Esophagus muscularis mucosa (tissue), 4 donors: ENCODE measurements around the gene IDE. TPM values are rescaled to one million over a fixed set of nuclear protein-coding genes. Genes with fewer than 3 reads are reported as not detected.
A peak's percentile ranks its signal among the peaks of the same experiment; 100 is the strongest.

Experiments used
- DNase-seq: peaks from one replicate; pipeline ENCODE4 v3.0.0-alpha.2; 2017; ENCODE audit errors: extremely low spot score
- H3K27ac ChIP-seq, 4 donors: fragments of 200-600 bp; sonication (generic); replicated peaks in 1 of 4; 1 replicate in 3 of 4; 2 replicates in 1 of 4; pipeline ENCODE4 v1.5.1; 2016 to 2019; ENCODE audit warnings: mild to moderate bottlenecking in 1 of 4
- H3K27me3 ChIP-seq, 4 donors: fragments of 200-600 bp; sonication (generic); one replicate each; pipeline versions ENCODE4 v1.5.1 to v1.6.0; 2016 to 2019
- H3K36me3 ChIP-seq, 4 donors: fragments of 200-600 bp; sonication (generic); one replicate each; pipeline ENCODE4 v1.5.1; 2016 to 2019
- H3K4me1 ChIP-seq, 4 donors: fragments of 200-600 bp; sonication (generic); one replicate each; pipeline ENCODE4 v1.5.1; 2016 to 2019
- H3K4me3 ChIP-seq, 4 donors: fragments of 200-600 bp; sonication (generic); 1 replicate in 2 of 4; 2 replicates in 2 of 4; pipeline ENCODE4 v1.5.1; 2016 to 2019; ENCODE audit warnings: mild to moderate bottlenecking in 4 of 4, moderate library complexity in 1 of 4
- H3K9me3 ChIP-seq, 4 donors: fragments of 200-600 bp; sonication (generic); 1 replicate in 3 of 4; 2 replicates in 1 of 4; pipeline ENCODE4 v1.5.1; 2016 to 2019
- EP300 ChIP-seq: sonication (generic); formaldehyde crosslinking; IDR thresholded peaks from one replicate; pipeline ENCODE4 v1.6.1; 2017; ENCODE audit warnings: antibody characterized with exemption
- POLR2A ChIP-seq: fragments of 450-650 bp; IDR thresholded peaks from one replicate; pipeline ENCODE4 v1.6.1; 2017; ENCODE audit warnings: antibody characterized with exemption, moderate library complexity, mild to moderate bottlenecking, low read depth
- POLR2AphosphoS5 ChIP-seq, 2 donors: sonication (generic); formaldehyde crosslinking; IDR thresholded peaks; one replicate each; pipeline ENCODE4 v1.6.1; 2017; ENCODE audit warnings: antibody characterized with exemption in 2 of 2
- WGBS: methylation state at CpG from one replicate; pipeline ENCODE4 v1.1.5; 2018; 5-methylcytosine and 5-hydroxymethylcytosine counted together
- intact Hi-C: fragments of 100-400 bp; cut with DNase I; formaldehyde crosslinking; loops from one replicate; pipeline ENCODE4 v1.15.1; 2023
- total RNA-seq, 4 donors: library from RNA; depleted of rRNA; stranded (reverse); fragments of >200 nt; gene quantifications; one replicate each; pipeline versions ENCODE4 v1.1.0 to v1.2.1, GENCODE V29; 2016
- TF ChIP-seq, protein P1 (sequence below), 3 experiments: fragments of 200-600 bp in 2 of 3; fragments of 450-650 bp in 1 of 3; sonication (generic) in 2 of 3; IDR thresholded peaks; one replicate each; pipeline ENCODE4 v1.5.1; 2017 to 2019; ENCODE audit warnings: antibody characterized with exemption in 3 of 3, mild to moderate bottlenecking in 2 of 3, moderate library complexity in 1 of 3

The IDE gene
- total RNA-seq, 4 donors from 2014 or later: 27.0 to 33.1 (median 30.7) TPM

- Histone ChIP-seq H3K27me3 (no peaks in the 10 kb centered on the region), H3K27ac (no peak overlapping the region), H3K4me1 (no peaks in the 10 kb centered on the region), H3K36me3 (peaks cover 27 to 54% (median 42%) of the 10 kb centered on the region in 4 donors), H3K9me3 (no peaks in the 10 kb centered on the region), H3K4me3 (no peak overlapping the region)
- DNase-seq: no peak
- TF ChIP-seq POLR2AphosphoS5 (IDR thresholded peaks at IDR 0.05): no peak
- no peak for TF ChIP-seq POLR2A
- TF ChIP-seq, protein P1, sequence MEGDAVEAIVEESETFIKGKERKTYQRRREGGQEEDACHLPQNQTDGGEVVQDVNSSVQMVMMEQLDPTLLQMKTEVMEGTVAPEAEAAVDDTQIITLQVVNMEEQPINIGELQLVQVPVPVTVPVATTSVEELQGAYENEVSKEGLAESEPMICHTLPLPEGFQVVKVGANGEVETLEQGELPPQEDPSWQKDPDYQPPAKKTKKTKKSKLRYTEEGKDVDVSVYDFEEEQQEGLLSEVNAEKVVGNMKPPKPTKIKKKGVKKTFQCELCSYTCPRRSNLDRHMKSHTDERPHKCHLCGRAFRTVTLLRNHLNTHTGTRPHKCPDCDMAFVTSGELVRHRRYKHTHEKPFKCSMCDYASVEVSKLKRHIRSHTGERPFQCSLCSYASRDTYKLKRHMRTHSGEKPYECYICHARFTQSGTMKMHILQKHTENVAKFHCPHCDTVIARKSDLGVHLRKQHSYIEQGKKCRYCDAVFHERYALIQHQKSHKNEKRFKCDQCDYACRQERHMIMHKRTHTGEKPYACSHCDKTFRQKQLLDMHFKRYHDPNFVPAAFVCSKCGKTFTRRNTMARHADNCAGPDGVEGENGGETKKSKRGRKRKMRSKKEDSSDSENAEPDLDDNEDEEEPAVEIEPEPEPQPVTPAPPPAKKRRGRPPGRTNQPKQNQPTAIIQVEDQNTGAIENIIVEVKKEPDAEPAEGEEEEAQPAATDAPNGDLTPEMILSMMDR (IDR thresholded peaks at IDR 0.05): no peak
- no peak for TF ChIP-seq EP300
- WGBS: 87% methylated on average over 11 of the region's 11 CpGs
- intact Hi-C loops: no loop called here
Measured at GRCh38 chr10:92527716-92528115, 46.2 kb downstream of the IDE start.

- Histone ChIP-seq H3K9me3 (no peaks in the 10 kb centered on the region), H3K27ac (no peak overlapping the region), H3K4me3 (no peak overlapping the region), H3K36me3 (peaks cover 6 to 34% (median 15%) of the 10 kb centered on the region in 4 donors), H3K4me1 (no peaks in the 10 kb centered on the region), H3K27me3 (no peaks in the 10 kb centered on the region)
- DNase-seq: no peak
- intact Hi-C loops: no loop called here
- TF ChIP-seq POLR2AphosphoS5 (IDR thresholded peaks at IDR 0.05) (no peak), POLR2A (no peak), EP300 (no peak)
- TF ChIP-seq, protein P1 (IDR thresholded peaks at IDR 0.05): no peak
- 96% methylated on average over 3 of the region's 3 CpGs for WGBS
Measured at GRCh38 chr10:92523639-92524038, 50.3 kb downstream of the IDE start.

DNA sequence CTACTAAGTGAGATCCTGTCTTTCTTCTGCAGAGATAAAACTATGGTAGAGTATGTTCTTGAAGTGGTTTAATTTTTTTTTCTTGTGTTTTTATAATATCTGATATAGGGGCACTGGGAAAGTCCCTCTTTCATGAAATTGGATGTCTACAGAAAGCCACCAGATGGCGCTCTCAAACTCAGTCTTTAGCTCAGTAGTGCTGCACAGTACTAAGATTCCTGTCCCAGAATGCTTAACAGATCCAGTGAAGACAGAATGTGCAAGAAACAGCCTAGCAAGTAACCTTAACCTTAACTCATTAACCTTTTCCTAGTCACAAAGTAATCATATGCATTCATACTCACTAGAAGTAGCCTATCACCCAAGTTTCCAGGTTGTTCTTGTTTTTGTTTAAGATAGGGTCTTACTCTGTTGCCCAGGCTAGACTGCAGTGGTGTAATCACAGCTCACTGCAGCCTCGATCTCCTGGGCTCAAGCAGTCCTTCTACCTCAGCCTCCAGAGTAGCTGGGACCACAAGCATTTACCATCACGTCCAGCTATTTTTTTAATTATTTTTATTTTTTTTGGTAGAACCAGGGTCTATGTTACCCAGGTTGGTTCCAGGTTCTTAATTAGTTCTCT lies 56.7 kb downstream of the IDE start:
- H3K27me3 ChIP-seq: no peaks in the 10 kb centered on the region
- intact Hi-C loops: loop anchor here (1.0 to 10.0 kb wide), 2 partner anchors 57 to 368 kb away; partner anchors contain the start of gene IDE
- no peak for DNase-seq
- no peak overlapping the region for H3K4me3 ChIP-seq
- H3K9me3 ChIP-seq: no peaks in the 10 kb centered on the region
- peaks cover 0 to 2% (median 0%) of the 10 kb centered on the region in 4 donors for H3K4me1 ChIP-seq
- peaks cover 0 to 30% (median 11%) of the 10 kb centered on the region in 4 donors for H3K36me3 ChIP-seq
- WGBS: 31% methylated on average over 3 of the region's 3 CpGs
- TF ChIP-seq EP300: no peak
- TF ChIP-seq, protein P1 (IDR thresholded peaks at IDR 0.05): peak; percentile 74 to 81 (median 78)
- no peak for TF ChIP-seq POLR2AphosphoS5 (IDR thresholded peaks at IDR 0.05)
- H3K27ac ChIP-seq: no peak overlapping the region

GRCh38 chr10:92508866-92509265 lies 65.0 kb downstream of the IDE start:
- TF ChIP-seq POLR2A: no peak
- TF ChIP-seq EP300: no peak
- TF ChIP-seq, protein P1 (IDR thresholded peaks at IDR 0.05): no peak
- no peak overlapping the region for H3K4me3 ChIP-seq
- peaks cover 21 to 71% (median 49%) of the 10 kb centered on the region in 4 donors for H3K36me3 ChIP-seq
- peaks cover 0 to 8% (median 4%) of the 10 kb centered on the region in 4 donors for H3K4me1 ChIP-seq
- DNase-seq: no peak
- intact Hi-C loops: no loop called here
- H3K9me3 ChIP-seq: no peaks in the 10 kb centered on the region
- no peak overlapping the region for H3K27ac ChIP-seq
- no peaks in the 10 kb centered on the region for H3K27me3 ChIP-seq
- WGBS: 86% methylated on average over 2 of the region's 2 CpGs

GRCh38 chr10:92506336-92506735 lies 67.6 kb downstream of the IDE start:
- H3K9me3 ChIP-seq: no peaks in the 10 kb centered on the region
- H3K36me3 ChIP-seq: peaks cover 26 to 78% (median 50%) of the 10 kb centered on the region in 4 donors
- no peak for DNase-seq
- peaks cover 0 to 2% (median under 1%) of the 10 kb centered on the region in 4 donors for H3K4me1 ChIP-seq
- no peak overlapping the region for H3K27ac ChIP-seq
- H3K4me3 ChIP-seq: no peak overlapping the region
- intact Hi-C loops: no loop called here
- H3K27me3 ChIP-seq: no peaks in the 10 kb centered on the region
- WGBS: 78% methylated on average over 2 of the region's 2 CpGs
- TF ChIP-seq POLR2AphosphoS5 (IDR thresholded peaks at IDR 0.05) (no peak), EP300 (no peak), POLR2A (no peak)
- TF ChIP-seq, protein P1 (IDR thresholded peaks at IDR 0.05): no peak
